HG03460 (cell line): ENCODE results near the gene NFIX.

Source experiments
- ATAC-seq: cut with Tn5 transposase; IDR thresholded peaks from one replicate; pipeline ENCODE4 v1.9.1; 2021; ENCODE audit not compliant: unreplicated experiment

NFIX gene

DNA sequence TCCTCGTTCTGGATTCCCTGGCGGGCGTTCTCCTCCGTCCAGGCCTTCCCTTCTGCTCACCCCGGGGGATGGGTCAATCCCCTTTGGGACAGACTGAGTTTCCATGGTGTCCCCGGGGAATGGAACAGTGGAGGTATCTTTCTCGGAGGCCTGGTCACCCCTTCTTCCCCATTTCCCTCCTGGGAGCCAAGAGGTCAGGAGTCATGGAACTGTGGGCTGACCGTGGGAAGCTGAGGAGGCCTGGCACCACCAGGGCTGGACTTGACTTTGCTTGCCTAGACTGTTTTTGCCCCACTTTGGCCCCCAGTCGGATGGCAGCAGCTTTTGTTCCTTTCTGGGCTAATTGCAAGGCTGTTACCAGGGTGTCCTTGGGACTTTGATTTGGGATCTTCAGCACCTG, 124.8 kb downstream of the NFIX start:
- ATAC-seq: no peak

DNA sequence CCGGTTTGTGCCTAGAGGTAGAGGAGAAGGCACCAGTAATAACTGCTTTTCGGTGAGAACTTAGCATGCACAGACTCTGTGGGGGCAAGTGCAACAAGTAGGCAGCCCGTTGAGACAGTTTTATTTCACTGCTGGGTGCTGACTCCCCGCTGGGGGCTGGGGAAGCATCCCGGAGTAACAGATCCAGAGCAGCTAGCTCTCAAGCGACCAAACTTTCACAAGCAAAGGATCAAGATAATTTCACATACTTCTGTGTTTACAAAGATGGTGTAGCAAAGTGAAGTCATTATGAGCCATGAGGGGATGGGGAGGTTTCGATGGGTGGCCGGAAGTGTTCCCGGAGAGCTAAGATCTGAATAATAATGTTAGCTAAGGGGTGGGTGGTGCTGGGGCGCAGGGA, 125.5 kb downstream of the NFIX start:
- no peak for ATAC-seq

DNA sequence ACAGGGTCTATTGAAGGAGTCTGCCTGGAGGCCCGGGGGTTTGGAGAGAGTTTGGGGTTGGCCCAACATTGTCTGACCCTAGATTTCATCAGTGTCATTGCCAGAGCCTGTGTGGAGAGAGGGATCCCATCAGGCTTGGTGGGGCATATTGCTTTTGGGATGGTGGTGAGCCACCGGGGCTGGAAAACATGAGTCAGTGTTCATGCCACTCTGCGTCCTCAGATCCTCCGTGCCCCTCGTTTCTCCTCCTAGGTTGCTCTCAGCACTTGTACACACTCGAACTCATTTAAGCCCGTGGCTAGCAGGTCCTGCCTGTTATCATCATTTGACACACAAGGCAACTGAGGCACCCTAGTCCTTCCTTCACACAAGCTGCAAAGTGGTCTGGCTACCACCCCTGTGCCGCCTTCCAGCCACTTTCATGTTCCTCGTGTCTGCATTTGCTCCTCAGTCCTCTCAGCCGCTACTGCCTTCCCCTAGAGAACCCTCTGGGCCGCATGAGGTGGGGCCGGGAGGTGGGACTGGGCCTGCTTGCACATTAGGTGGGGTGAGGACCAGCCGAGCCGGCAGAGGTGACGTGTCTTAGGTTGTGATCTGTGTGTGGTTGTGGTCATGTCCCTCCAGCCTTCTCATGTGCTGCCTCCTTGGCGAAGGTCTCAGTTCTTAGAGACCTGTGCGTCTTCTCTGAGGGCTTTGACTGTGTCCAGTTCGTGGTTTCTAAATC, 126.4 kb downstream of the NFIX start:
- no peak for ATAC-seq

- no peak for ATAC-seq
Observed at GRCh38 chr19:13122275-13122878, 127.1 kb downstream of the NFIX start.

GRCh38 chr19:13122980-13123957, 128.0 kb downstream of the NFIX start:
- ATAC-seq: no peak

GRCh38 chr19:13127051-13127450, 131.8 kb downstream of the NFIX start:
- ATAC-seq: no peak

DNA sequence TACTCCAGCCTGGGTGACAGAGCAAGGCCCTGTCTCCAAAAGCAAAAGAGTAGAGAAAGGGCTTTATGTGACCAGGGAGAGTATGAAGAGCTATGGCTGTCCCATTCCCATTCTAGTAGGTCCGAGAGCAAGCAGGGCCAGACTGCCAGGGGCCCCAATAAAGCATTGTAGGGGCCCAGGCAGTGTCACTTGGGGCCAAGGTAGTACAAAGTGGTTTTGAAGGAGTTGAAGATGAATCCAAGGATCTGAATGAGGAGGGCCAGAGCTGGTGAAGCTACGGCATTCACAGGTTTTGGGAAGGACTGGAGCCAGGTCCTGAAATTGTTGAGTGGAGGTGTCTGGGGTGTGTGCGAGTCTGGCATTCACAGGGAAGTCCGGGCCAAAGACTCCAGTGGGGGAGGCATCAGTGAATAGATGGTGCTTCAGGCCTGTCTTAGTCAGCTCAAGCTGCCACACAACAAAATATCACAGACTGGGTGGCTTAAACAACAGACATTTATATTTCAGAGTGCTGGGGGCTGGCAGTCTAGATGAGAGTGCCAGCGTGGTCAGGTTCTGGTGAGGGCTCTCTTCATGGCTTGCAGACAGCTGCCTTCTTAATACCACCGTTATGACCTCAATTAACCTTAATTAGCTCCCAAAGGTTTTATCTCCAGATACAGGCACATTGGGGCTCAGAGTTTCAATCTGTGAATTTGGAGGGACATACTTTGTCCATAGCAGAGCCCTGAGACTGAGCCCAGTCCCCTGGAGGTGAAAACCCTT, 132.7 kb downstream of the NFIX start:
- ATAC-seq: no peak

- no peak for ATAC-seq
Observed at GRCh38 chr19:13128583-13128982, 133.3 kb downstream of the NFIX start.

DNA sequence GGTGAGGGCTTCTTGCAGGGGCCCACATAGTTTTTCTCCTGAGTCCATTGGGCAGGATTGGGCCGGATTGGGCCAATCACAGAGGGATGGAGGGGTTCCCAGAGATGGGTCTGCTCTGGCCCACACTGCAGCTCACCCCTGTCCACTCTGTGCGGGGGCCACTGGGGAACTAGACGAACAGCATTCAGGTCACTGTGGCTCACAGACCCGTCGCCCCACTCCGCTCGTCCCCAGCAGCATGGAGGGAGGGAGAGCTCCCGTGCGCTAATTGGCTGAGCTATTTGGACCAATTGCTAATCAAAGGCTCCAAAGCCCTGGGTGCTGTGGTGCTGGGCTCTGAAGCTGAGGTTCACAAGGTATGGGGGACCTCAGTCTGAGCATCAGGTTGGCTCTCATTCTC, 134.1 kb downstream of the NFIX start:
- ATAC-seq: no peak

GRCh38 chr19:13130886-13131490, 135.7 kb downstream of the NFIX start:
- ATAC-seq: no peak

DNA sequence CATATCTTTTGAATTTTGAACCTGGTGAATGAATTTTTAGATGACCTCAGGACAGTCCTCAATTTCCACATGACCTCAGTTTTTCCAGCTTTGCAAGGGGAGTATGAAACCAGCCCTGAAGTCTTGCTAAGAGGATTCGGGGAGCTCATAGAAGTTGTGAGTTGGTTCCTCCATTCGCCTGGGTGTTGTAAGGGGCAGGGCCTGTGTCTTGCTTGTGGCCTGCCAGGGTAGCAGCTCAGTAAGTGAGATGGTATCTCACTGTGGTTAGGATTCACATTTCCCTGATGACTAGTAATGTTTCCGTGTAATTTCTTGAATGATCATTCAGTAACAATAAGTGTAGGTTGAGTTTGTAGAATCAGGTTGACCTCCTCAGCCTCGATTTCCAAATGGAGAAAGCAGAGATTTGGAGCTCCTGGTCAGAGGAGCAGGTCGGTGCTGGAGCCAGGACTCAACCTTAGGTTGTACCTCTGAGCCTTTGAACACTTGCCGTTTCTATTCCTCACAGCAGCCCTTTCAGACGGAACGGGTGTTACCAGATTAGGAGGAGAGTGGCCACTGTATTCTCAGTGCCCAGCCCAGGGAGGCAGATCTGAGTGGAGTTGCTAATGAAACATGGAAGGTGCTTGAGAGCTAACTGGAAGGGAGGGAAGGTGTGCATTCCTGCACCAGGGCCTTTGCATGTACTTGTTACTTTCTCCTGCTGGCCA, 137.4 kb downstream of the NFIX start:
- no peak for ATAC-seq

GRCh38 chr19:13133241-13133870, 138.1 kb downstream of the NFIX start:
- ATAC-seq: no peak

DNA sequence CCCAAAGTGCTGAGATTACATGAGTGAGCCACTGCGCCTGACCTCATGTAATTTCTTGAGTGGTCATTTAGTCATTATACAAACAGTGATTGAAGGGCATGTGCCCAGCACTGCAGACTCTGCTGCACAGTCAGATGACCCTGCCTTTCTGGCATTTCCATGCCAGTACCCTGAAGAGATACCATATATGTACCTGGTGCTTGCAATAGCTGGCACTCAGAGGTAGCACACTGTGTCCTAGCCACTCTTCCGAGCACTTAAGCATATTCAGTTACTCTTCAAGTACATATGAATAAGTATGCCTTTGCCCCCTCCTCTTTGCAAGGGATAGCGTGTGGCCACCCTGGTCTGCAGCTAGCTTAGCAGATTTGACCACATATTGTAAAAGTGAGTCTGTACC, 139.4 kb downstream of the NFIX start:
- ATAC-seq: no peak

GRCh38 chr19:13135068-13136062, 140.1 kb downstream of the NFIX start:
- no peak for ATAC-seq

DNA sequence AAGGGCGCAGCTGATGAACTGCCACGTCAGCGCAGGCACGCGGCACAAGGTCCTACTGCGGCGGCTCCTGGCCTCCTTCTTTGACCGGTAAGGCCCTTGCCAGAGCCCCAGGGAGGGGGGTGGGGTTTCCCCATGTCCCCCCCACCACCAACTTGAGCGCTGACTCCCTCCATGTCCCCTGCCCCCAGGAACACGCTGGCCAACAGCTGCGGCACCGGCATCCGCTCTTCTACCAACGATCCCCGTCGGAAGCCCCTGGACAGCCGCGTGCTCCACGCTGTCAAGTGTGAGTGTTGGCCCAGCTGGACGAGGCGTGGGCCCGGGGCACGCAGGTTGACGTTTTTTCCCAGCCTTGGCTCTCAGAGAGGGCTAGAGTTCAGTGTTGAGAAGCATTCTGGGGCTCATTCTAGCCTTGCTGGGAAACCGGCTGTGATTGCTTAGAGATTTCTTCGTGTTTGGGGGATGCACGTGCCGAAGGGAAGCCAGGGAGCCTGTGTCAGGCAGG, 142.1 kb downstream of the NFIX start:
- ATAC-seq: no peak

DNA sequence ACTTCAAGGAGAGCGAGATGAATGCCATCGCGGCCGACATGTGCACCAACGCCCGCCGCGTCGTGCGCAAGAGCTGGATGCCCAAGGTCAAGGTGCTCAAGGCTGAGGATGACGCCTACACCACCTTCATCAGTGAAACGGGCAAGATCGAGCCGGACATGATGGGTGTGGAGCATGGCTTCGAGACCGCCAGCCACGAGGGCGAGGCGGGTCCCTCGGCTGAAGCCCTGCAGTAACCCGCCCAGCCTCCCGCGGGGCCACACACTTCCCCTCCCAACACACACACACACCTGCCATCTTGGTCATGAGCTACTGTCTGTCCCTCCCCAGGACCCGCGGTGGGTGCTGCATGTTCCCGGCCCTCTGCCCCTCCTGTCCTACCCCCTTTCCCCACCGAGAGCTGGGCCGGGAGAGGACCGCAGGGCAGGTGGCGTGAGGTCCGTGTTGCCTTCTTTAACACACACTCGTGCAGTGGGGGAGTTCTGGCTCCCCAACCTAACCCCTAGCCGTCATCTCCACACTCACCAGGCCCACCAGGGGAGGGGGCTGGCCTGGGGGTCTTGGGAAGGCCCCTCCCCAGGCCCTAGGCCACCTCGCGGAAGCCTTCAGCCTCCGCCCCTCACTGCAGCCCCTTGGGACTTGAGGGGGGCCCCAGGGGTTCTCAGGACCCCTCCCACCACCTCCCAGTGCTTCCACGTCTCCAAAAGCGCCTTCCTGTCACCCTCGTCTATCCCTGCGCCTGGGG, 143.1 kb downstream of the NFIX start:
- no peak for ATAC-seq

DNA sequence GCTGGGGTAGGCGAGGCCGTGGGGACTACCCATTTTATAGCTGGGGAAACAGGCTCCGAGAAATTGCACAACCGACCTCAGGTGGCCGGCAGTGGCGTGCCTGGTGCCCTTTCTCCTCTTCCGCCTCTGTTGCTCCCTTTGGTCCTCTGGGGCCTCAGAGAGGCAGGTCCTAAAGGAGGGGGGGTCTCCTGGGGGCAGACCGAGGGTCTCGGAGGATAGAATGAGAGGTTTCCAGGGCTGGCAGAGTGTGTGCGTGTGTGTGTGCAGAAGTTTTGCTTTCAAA, 143.6 kb downstream of the NFIX start:
- ATAC-seq: no peak
